C4-2B (cell line): Measurements from ENCODE around the gene SPOCD1.

Experiments
- H3K27ac ChIP-seq: fragments of 450-650 bp; 2 replicates; pipeline ENCODE4 v1.5.1; 2017
- ZFX ChIP-seq: fragments of 450-650 bp; IDR thresholded peaks from 2 replicates; pipeline ENCODE4 v1.6.1; 2017
- TF ChIP-seq, protein P1 (sequence below): fragments of 450-650 bp; conservative IDR thresholded peaks from 2 replicates; pipeline ENCODE4 v1.5.1; 2017; ENCODE audit warnings: mild to moderate bottlenecking

The SPOCD1 gene

DNA sequence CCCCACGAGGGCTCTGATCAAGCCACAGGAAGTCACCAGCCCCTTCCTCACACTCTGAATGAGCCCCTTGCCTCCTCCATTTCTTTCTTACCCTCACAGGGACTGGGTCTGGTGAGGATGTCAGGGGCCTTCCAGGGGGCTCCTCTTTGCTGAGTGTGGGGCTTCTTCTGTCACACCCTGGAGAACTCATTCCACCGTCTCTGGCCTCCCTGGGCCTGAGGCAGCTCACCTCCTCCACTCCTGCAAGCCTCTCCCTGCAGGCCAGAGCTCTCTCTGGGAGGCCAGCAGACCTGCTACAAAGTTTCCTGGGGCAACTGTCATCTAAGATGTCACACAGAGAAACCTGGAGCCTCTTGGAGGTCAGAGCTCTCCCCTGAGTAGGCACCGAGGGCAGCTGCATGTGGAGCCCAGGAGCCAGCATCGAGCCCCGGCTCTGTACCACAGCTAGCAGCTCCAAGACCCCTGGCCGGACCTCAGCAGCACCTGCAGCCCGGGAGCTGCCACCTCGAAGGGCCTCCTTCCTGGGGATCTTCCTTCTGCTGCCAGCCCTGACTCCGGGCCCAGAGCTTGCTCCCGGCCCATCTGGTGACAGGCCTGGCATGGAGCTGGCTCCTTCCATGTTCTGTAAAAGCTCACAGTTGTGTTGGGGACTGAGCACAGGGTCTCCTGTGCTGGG is 1.1 kb downstream of the SPOCD1 start:
- no peak overlapping the region for H3K27ac ChIP-seq

DNA sequence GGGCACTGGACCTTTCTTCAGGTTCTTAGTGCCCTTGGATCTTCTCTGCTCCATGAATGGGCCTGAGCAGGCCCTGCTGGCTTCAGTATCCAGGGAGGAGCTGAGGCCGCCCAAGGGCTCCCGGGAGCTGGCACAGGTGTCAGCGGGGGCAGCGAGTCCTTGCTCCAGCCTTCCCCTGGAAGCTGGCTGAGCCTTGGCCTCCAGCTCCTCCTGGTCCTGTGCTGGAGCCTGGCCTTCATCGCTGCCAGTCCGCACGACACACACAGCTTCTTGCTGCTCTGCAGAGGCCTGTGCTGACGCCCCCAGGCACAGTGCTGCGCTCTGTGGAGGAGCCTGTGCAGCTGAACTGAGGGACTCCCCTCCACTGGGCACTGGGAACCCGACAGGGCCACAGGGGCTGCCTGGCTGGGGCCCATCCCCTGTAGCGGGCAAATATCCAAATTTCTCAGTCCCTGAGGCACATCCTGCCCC is 1.7 kb downstream of the SPOCD1 start:
- TF ChIP-seq, protein P1, sequence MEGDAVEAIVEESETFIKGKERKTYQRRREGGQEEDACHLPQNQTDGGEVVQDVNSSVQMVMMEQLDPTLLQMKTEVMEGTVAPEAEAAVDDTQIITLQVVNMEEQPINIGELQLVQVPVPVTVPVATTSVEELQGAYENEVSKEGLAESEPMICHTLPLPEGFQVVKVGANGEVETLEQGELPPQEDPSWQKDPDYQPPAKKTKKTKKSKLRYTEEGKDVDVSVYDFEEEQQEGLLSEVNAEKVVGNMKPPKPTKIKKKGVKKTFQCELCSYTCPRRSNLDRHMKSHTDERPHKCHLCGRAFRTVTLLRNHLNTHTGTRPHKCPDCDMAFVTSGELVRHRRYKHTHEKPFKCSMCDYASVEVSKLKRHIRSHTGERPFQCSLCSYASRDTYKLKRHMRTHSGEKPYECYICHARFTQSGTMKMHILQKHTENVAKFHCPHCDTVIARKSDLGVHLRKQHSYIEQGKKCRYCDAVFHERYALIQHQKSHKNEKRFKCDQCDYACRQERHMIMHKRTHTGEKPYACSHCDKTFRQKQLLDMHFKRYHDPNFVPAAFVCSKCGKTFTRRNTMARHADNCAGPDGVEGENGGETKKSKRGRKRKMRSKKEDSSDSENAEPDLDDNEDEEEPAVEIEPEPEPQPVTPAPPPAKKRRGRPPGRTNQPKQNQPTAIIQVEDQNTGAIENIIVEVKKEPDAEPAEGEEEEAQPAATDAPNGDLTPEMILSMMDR = no peak
- H3K27ac ChIP-seq = no peak overlapping the region

More for the DNA sequence above, 1.1 kb downstream of the SPOCD1 start:
- no peak for TF ChIP-seq ZFX
- TF ChIP-seq, protein P1 = no peak

DNA sequence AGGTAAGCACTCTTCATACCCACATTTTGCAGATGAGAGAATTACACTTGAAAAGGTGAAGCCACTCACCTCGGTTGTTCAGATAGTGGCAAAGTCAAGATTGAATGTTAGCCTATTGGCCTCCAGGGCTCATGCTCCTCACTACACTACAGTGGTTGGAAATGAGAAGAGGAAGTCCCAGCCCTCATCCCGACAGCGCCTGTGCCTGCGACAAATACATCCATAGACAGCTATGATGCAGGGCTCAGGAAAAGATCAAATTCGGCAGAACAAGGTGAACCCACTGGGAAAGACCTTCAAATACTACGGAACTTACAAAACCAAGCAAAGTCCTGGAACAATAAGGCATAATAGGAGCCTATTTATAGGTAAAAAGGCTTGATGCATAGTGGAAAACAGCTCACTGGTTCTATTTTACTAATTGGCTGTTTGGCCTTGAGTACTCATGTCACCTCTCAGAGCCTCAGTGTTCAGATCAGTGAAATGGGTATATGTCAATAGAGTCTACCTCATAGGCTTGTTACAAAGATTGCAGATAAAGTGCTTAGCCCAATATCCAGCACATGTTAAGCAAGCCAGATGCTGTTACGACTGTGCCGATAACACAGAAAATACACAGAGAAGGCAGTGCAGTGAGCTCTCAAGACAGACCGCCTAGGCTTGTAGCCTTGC is 3.5 kb downstream of the SPOCD1 start:
- no peak overlapping the region for H3K27ac ChIP-seq
- TF ChIP-seq ZFX = no peak
- TF ChIP-seq, protein P1 = no peak

DNA sequence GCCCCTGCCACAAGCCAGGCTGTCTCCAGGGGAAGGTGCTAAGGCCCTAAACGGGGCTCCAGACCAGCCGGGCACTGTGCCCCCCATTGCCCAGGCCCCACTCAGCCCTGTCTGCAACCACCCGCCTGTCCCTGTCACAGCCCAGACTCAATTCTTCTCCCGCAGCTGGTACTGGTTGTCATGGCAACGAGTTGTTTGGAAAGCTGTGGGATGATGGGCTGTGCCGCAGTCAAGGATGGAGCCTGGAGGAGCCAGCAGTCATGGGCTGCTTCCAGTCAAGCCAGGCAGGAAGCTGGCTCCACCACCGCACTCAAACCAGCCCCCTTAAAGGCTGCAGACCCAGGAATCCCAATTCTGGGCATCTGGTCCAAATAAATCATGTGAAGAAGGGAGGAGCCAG is 4.2 kb downstream of the SPOCD1 start:
- TF ChIP-seq, protein P1 = no peak
- TF ChIP-seq ZFX = no peak
- H3K27ac ChIP-seq = no peak overlapping the region

DNA sequence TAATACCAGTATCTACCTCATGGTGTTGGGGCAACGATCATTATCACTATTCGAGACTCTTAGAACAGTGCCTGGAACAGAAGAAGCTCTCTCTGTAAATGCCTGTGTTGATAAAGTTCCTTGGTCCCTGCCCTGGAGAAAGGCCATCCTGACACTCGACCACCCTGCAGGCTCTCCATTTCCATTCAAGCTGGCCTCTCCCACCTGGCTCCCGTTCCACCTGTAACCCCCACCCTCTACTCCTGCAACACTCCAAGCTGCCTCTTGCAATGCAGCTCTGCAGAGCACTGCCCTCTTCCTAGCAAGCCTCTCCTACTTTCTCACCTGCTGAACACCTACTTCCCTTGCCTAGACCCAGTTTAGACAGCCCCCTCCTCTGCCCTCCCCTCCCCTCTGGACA is 6.1 kb downstream of the SPOCD1 start:
- no peak for TF ChIP-seq ZFX
- TF ChIP-seq, protein P1 = no peak
- H3K27ac ChIP-seq = no peak overlapping the region

DNA sequence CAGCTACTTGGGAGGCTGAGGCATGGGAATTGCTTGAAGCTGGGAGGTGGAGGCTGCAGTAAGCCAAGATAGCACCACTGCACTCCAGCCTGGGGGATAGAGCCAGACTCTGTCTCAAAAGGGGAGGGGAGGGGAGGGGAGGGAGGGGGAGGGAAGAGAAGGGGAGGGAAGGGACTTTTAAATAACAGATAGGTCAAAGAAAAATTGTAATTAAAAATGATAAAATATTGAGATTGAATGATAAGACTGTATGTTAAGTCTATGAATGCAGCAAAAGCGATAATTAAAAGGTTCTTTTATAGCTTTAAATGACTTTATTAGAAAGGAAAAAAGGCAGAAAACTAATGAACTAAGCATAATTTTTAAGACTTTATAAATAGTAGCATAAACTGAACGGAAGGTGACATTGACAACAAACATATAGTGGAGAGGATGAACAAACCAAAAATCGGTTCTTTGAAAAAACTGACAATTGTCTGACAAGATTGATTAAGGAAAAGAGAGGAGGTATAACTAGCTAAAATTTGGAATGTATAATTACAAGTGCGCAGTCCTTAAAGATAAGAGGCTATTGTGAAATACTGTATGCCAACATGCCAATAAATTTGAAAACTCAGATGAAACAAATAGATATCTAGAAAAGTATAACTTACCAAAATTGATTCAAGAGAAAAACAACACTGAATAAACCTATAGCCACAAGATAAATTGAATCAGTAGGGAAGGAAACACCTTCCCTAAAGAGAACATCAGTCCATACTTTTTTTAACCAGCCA is 8.4 kb downstream of the SPOCD1 start:
- no peak overlapping the region for H3K27ac ChIP-seq
- TF ChIP-seq ZFX = no peak
- TF ChIP-seq, protein P1 = no peak

DNA sequence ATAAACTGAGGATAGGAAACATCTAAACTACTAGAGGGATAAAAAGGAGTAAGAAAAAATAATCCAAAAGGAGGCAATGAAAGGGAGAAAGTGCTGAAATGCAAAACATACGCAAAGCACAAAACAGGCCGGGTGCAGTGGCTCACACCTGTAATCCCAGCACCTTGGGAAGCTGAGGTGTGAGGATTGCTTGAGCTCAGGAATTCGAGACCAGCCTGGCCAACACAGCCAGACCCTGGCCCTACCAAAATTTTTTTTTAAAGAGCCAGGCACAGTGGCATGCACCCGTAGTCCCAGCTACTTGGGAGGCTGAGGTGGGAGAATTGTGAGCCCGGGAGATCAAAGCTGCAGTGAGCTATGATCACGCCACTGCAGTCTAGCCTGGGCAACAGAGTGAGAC is 10.5 kb downstream of the SPOCD1 start:
- H3K27ac ChIP-seq = no peak overlapping the region
- no peak for TF ChIP-seq ZFX
- TF ChIP-seq, protein P1 = no peak
